Activated CD8-positive, alpha-beta T cell treated with anti-CD3 and anti-CD28 coated beads for 36 hours (primary cell): ENCODE measurements around the gene CAB39. TPM values are rescaled to one million over a fixed set of nuclear protein-coding genes. Genes with fewer than 3 reads are reported as not detected.

Source experiments
- ATAC-seq: fragments of 200-7000 bp; cut with Tn5 transposase; one replicate; pipeline ENCODE4 v1.10.0; 2021; ENCODE audit warnings: mild to moderate bottlenecking, moderate library complexity
- CTCF ChIA-PET: fragments of 350-600 bp; sonication (Branson Sonifier 250); formaldehyde crosslinking; loops from one replicate; lab custom pipeline; 2021; ENCODE audit warnings: antibody characterized with exemption; lab: Charles Lee
- POLR2A ChIA-PET: fragments of 350-600 bp; sonication (Branson Sonifier 250); formaldehyde crosslinking; loops from one replicate; lab custom pipeline; 2021; ENCODE audit warnings: antibody characterized with exemption; lab: Charles Lee
- DNase-seq: peaks from one replicate; pipeline ENCODE4 v3.0.0-alpha.2; 2020
- H3K27ac Mint-ChIP-seq: one replicate; pipeline ENCODE4 v1.8.0; 2021; ENCODE audit warnings: mild to moderate bottlenecking, mixed read lengths
- H3K27me3 Mint-ChIP-seq: one replicate; pipeline ENCODE4 v1.8.0; 2021; ENCODE audit warnings: mixed read lengths
- H3K36me3 Mint-ChIP-seq: one replicate; pipeline ENCODE4 v1.8.0; 2021; ENCODE audit warnings: low read depth, mixed read lengths
- H3K4me1 Mint-ChIP-seq: one replicate; pipeline ENCODE4 v1.8.0; 2021; ENCODE audit warnings: low read depth, mixed read lengths
- H3K4me3 Mint-ChIP-seq: one replicate; pipeline ENCODE4 v1.8.0; 2021; ENCODE audit warnings: mild to moderate bottlenecking, moderate library complexity, mixed read lengths
- H3K9me3 Mint-ChIP-seq: one replicate; pipeline ENCODE4 v1.8.0; 2021; ENCODE audit warnings: mixed read lengths
- CTCF ChIP-seq: fragments of 200-600 bp; IDR thresholded peaks from one replicate; pipeline ENCODE4 v1.8.0; 2022; ENCODE audit warnings: antibody characterized with exemption, mild to moderate bottlenecking
- intact Hi-C: fragments of 100-400 bp; cut with micrococcal nuclease; formaldehyde crosslinking; loops from one replicate; pipeline ENCODE4 v1.10.0; 2022
- total RNA-seq, 2 experiments: library from RNA; stranded (reverse); gene quantifications; one replicate each; pipeline ENCODE4 v1.2.3, GENCODE V29; 2021

The CAB39 gene
- total RNA-seq, 2 experiments from 2014 or later: 119 to 120 TPM

GRCh38 chr2:230866756-230867523, 154.3 kb downstream of the CAB39 start:
- peak; percentile 22 for ATAC-seq
- CTCF ChIA-PET: interaction anchor here (0.9 to 4.0 kb wide), 11 partner anchors 9 to 190 kb away, joined by 3 to 18 read pairs (median 6); partner anchors contain the start of gene PSMD1
- POLR2A ChIA-PET: interaction anchor here (0.8 to 1.2 kb wide), 2 partner anchors 9 to 12 kb away, joined by 3 to 8 read pairs; no protein-coding TSS in a partner anchor
- peak; percentile 76 for DNase-seq
- Mint-ChIP-seq H3K27ac (peak overlapping the region; percentile 56), H3K36me3 (no peaks in the 10 kb centered on the region), H3K9me3 (no peaks in the 10 kb centered on the region), H3K4me1 (peaks cover 46% of the 10 kb centered on the region), H3K27me3 (no peaks in the 10 kb centered on the region), H3K4me3 (peak overlapping the region; percentile 73)
- intact Hi-C loops: no loop called here
- no peak for TF ChIP-seq CTCF

GRCh38 chr2:230868161-230868946, 155.7 kb downstream of the CAB39 start:
- intact Hi-C loops: no loop called here
- DNase-seq (no peak), ATAC-seq (no peak)
- TF ChIP-seq CTCF: no peak
- Mint-ChIP-seq H3K27ac (no peak overlapping the region), H3K36me3 (no peaks in the 10 kb centered on the region), H3K27me3 (no peaks in the 10 kb centered on the region), H3K4me1 (peaks cover 49% of the 10 kb centered on the region), H3K9me3 (no peaks in the 10 kb centered on the region), H3K4me3 (no peak overlapping the region)
- ChIA-PET POLR2A (interaction anchor here (0.6 kb wide), 1 partner anchor 17 kb away, joined by 3 read pairs; no protein-coding TSS in a partner anchor), CTCF (interaction anchor here (0.8 to 4.0 kb wide), 5 partner anchors 7 to 119 kb away, joined by 3 to 18 read pairs (median 7); no protein-coding TSS in a partner anchor)

- no peaks in the 10 kb centered on the region for H3K36me3 Mint-ChIP-seq
- H3K27ac Mint-ChIP-seq: no peak overlapping the region
- ATAC-seq: no peak
- no peak for DNase-seq
- POLR2A ChIA-PET: no interaction called here
- no peak overlapping the region for H3K4me3 Mint-ChIP-seq
- H3K9me3 Mint-ChIP-seq: no peaks in the 10 kb centered on the region
- intact Hi-C loops: no loop called here
- no peak for TF ChIP-seq CTCF
- H3K4me1 Mint-ChIP-seq: peaks cover 52% of the 10 kb centered on the region
- H3K27me3 Mint-ChIP-seq: no peaks in the 10 kb centered on the region
- CTCF ChIA-PET: interaction anchor here (1.5 to 2.3 kb wide), 3 partner anchors 9 to 115 kb away, joined by 4 to 7 read pairs (median 6); no protein-coding TSS in a partner anchor
These were observed 156.6 kb downstream of the CAB39 start for GRCh38 chr2:230868947-230869913.

GRCh38 chr2:230869914-230870543, 157.4 kb downstream of the CAB39 start:
- intact Hi-C loops: no loop called here
- ATAC-seq (no peak), DNase-seq (no peak)
- Mint-ChIP-seq H3K4me3 (no peak overlapping the region), H3K27me3 (no peaks in the 10 kb centered on the region), H3K36me3 (no peaks in the 10 kb centered on the region), H3K4me1 (peaks cover 55% of the 10 kb centered on the region), H3K9me3 (no peaks in the 10 kb centered on the region), H3K27ac (no peak overlapping the region)
- TF ChIP-seq CTCF: no peak
- ChIA-PET CTCF (interaction anchor here (1.3 to 2.3 kb wide), 4 partner anchors 22 to 117 kb away, joined by 4 to 7 read pairs (median 6); no protein-coding TSS in a partner anchor), POLR2A (interaction anchor here (0.6 kb wide), 1 partner anchor 79 kb away, joined by 4 read pairs; no protein-coding TSS in a partner anchor)
